Fibroblast of mammary gland (primary cell): ENCODE results near the gene GNA14.
A peak's percentile ranks its signal among the peaks of the same experiment; 100 is the strongest.
"Not testable (repeated sequence)": the region's sequence is repeated elsewhere in the genome, so short reads cannot be mapped to it uniquely, and the experiment has no call there.

ENCODE experiments used
- DNase-seq: peaks from one replicate; pipeline ENCODE4 v3.0.0-alpha.2; 2010; ENCODE audit warnings: low read depth
- H3K4me3 ChIP-seq: 2 replicates; pipeline ENCODE4 v1.5.1; 2011; ENCODE audit warnings: low read depth, mild to moderate bottlenecking, low read length, moderate library complexity; ENCODE audit not compliant: control insufficient read depth
- CTCF ChIP-seq: conservative IDR thresholded peaks from 2 replicates; pipeline ENCODE4 v1.5.1; 2011; ENCODE audit warnings: low read depth, low read length, inconsistent platforms; ENCODE audit not compliant: control insufficient read depth, insufficient read depth

GNA14 gene

GRCh38 chr9:77632652-77633051 lies 15.5 kb downstream of the GNA14 start:
- no peak for DNase-seq
- no peak for TF ChIP-seq CTCF
- H3K4me3 ChIP-seq = no peak overlapping the region

- DNase-seq, H3K4me3 ChIP-seq: not testable (repeated sequence)
Observed at GRCh38 chr9:77628864-77629263, 19.3 kb downstream of the GNA14 start.

- DNase-seq = peak; percentile 10
- no peak for TF ChIP-seq CTCF
- no peak overlapping the region for H3K4me3 ChIP-seq
Observed at GRCh38 chr9:77616191-77616590, 31.9 kb downstream of the GNA14 start.

- H3K4me3 ChIP-seq = no peak overlapping the region
- no peak for TF ChIP-seq CTCF
- no peak for DNase-seq
Observed at GRCh38 chr9:77614645-77615044, 33.5 kb downstream of the GNA14 start.

GRCh38 chr9:77606526-77606925 lies 41.6 kb downstream of the GNA14 start:
- TF ChIP-seq CTCF = no peak
- DNase-seq = no peak
- H3K4me3 ChIP-seq = no peak overlapping the region

GRCh38 chr9:77605449-77606220 lies 42.5 kb downstream of the GNA14 start:
- DNase-seq = no peak
- H3K4me3 ChIP-seq = no peak overlapping the region
- TF ChIP-seq CTCF = no peak

GRCh38 chr9:77604316-77604715 lies 43.8 kb downstream of the GNA14 start:
- H3K4me3 ChIP-seq = no peak overlapping the region
- TF ChIP-seq CTCF = no peak
- DNase-seq = no peak
